H1 (cell line): ENCODE data around the gene FAM193A. TPM values are rescaled to one million over a fixed set of nuclear protein-coding genes. Genes with fewer than 3 reads are reported as not detected.

ENCODE experiments used
- BACH1 ChIP-seq: IDR thresholded peaks from 2 replicates; pipeline ENCODE4 v1.6.1; 2012; ENCODE audit warnings: low read length, improper control_type of control experiment
- FOSL1 ChIP-seq: IDR thresholded peaks from 2 replicates; pipeline ENCODE4 v1.6.1; 2011; ENCODE audit warnings: mild to moderate bottlenecking, low read depth, low read length, moderate library complexity; ENCODE audit not compliant: insufficient read depth
- RAD21 ChIP-seq, 2 experiments: IDR thresholded peaks in 1 of 2; conservative IDR thresholded peaks in 1 of 2; 2 replicates each; pipeline ENCODE4 v1.6.1; 2011; ENCODE audit warnings: low read depth in 2 of 2, low read length in 2 of 2, improper control_type of control experiment in 1 of 2, inconsistent platforms in 1 of 2, mild to moderate bottlenecking in 1 of 2, moderate library complexity in 1 of 2
- polyA plus RNA-seq, 7 experiments: library from polyadenylated mRNA; depleted of rRNA in 3 of 7; stranded (reverse) in 5 of 7; unstranded in 2 of 7; fragments of >200 nt in 5 of 7; fragments of 200-250 nt in 2 of 7; gene quantifications; 1 replicate in 5 of 7; 2 replicates in 1 of 7; 4 replicates in 1 of 7; pipeline versions ENCODE4 v1.2.1 to v1.2.3, GENCODE V29; 2011 to 2013; ENCODE audit warnings: missing spikeins in 2 of 7, mixed read lengths in 2 of 7
- total RNA-seq: library from RNA; stranded (reverse); fragmentation: NEBNext Ultra II Directional; extraction: Animal tissue kit (Norgen Biotek cat#: 25700); gene quantifications from 2 replicates; pipeline ENCODE4 v1.2.1, GENCODE V29; 2021

The FAM193A gene
- total and polyA plus RNA-seq, 2 of the 8 experiments (the other 6 are each of a cell fraction or from before 2014, with no cell fraction given), result 8.7 to 26.2 TPM

GRCh38 chr4:2694691-2695090 is 158.2 kb downstream of the FAM193A start (continued):
- TF ChIP-seq FOSL1, result no peak
- no peak for TF ChIP-seq RAD21 (IDR thresholded peaks at IDR 0.05 in 1 of 2, conservative IDR thresholded peaks at IDR 0.05 in 1 of 2; ENCODE audit: low read depth in 2 of 2, low read length in 2 of 2)
- no peak for TF ChIP-seq BACH1
